RPMI8226 (cell line): ENCODE results near the gene BPIFB2.
A peak's percentile ranks its signal among the peaks of the same experiment; 100 is the strongest.

Experiments
- DNase-seq: peaks from one replicate; pipeline ENCODE4 v3.0.0-alpha.2; 2015

Gene BPIFB2

GRCh38 chr20:33008336-33009213 is 1.1 kb downstream of the BPIFB2 start:
- no peak for DNase-seq

DNA sequence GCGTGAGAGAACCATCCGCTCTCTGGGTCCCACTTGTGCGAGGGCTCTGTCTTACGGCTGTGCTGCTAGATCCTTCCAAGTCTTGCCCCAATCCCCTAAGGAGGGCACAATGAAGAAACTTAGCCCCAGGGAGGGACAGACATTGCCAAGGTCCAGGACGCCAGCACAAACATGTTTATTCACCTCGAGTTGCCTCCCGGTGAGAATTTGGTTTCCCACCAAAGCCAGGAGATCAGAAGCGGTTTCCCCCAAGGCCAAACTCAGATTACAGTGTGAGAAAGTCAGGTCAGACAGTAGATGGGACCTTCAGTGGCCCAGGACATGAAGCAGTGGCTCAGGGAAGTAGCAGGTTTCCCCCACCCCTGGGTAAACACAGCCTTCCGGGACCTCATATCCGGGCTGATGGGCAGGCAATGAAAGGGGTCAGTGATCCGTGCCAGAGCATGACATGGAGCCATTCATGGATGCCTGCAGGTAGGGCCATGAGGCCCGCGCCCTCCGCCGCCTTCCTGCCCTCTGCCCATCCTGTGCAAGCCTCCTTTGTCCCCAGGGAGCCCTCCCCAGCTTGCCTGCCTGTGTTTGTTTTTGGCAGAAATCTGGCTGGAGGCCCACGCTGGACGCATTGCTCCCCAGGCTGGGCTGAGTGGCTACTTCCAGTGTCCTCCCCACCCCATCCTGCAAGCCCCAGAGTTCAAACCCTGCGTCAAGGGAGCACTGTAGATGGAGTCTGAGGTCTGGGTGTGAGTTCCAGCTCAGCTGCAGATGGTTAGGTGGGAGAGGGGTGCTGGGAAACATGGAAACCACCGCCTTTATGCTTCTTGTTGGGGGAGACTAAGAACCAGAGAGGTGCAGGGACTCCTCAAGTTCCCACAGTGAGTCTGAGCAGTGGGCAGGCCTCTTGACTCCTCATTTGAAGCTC is 2.0 kb downstream of the BPIFB2 start:
- DNase-seq: no peak

DNA sequence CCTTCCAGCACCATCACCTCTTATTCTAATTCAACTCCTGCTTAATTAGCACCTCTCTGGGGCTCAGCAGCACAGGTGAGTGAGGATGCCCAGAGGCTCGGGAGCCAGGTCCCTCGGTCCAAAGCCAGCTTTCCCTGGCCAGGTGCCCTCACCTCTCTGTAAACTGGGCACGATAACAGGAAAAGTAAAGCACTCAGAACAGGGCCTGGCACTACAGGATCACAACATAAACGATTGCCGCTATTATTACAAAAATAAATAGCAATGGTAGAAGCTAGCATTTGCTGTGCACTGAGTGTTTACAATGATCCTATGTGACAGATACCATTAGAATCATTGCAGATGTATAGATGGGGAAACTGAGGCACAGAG is 2.6 kb downstream of the BPIFB2 start:
- no peak for DNase-seq

DNA sequence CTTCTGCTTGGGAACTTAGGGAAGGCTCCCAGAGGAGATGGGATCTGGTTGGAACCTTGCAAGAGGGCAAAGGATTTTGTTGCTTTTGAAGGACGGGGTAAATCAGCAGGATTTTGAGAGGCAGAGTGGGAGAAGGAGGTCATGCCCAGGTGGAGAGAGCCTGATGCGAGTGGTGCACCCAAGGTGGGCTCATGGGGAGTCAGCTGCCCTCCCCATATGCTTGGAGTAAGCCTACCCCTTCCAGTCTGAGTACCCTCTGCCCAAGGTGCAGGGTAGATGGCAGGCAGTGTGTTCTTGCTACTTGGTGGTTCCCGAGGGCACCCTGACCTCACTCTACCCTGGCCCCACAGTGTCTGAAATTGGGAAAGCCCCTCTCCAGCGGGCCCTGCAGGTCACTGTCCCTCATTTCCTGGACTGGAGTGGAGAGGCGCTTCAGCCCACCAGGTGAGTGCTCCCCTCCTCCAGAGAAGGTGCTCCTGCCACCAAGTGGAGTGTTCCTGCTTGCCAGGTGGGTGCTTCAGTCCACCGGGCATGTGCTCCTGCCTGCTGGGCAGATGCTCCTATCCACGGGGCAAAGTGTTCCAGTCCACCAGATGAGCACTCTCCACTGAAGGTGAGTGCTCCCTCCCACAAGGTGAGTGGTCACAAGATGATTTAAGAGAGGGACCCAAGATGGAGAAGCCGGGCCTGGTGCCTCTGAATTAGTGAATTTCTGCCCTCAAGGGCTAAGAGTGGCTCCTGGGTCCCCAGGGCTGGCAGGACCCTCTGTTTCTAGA is 3.4 kb downstream of the BPIFB2 start:
- no peak for DNase-seq

GRCh38 chr20:33012327-33013189 is 5.1 kb downstream of the BPIFB2 start:
- DNase-seq: no peak

- DNase-seq: no peak
Observed at GRCh38 chr20:33013701-33014326, 6.3 kb downstream of the BPIFB2 start.

DNA sequence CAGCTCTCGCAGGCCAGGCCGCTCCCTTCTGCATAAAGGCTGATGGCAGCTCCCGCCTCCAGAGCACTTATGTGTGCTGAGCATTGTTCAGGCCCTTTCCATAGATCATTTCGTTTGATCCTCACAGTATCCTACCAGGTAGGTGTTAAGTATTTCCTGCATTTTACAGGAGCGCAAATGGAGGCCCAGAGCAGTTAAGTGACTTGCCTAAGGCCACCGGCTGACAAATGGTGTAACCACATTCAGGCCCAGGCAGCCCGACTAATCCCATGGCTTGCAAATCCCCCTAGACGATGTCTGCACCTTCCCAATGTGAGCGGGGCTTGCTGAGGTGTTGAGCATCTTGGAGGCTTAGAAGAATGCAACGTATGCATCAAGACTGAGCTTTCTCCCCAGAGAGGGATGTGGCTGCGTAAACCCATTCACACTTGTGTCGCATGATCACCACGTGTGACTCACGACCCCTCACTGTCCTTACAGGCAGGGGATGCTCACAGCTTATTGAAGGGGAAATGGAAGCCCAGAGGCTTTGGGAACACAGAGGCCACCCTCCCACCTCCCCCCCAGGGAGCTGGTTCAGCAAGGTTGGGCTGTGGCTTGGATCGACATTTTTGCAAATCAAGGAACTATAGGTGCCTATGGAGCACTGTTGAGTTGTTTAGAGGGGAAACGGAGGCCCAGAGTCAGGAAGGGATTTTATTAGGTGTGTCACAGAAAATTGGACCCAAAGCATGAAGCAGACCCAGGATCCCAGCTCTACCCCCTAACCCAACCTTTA is 7.0 kb downstream of the BPIFB2 start:
- DNase-seq: no peak

DNA sequence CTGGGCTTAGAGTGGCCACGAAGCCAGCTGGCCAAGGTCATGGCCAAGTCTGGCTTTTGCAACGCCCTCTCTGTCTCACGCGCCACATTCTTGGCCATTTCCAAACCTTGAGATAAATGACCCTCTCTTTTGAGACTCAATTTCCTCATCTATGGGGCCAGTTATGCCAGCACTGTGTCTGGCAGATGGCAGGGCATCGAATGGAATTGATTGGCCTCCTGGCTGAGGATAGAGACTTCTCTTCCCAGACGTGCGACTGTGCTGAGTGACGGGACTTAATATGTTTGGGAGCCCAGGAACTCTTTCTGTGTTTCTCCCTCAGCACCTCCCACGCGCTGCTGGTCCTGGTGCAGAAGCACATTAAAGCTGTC is 7.6 kb downstream of the BPIFB2 start:
- DNase-seq: no peak

GRCh38 chr20:33015700-33016580 is 8.4 kb downstream of the BPIFB2 start:
- DNase-seq: no peak

DNA sequence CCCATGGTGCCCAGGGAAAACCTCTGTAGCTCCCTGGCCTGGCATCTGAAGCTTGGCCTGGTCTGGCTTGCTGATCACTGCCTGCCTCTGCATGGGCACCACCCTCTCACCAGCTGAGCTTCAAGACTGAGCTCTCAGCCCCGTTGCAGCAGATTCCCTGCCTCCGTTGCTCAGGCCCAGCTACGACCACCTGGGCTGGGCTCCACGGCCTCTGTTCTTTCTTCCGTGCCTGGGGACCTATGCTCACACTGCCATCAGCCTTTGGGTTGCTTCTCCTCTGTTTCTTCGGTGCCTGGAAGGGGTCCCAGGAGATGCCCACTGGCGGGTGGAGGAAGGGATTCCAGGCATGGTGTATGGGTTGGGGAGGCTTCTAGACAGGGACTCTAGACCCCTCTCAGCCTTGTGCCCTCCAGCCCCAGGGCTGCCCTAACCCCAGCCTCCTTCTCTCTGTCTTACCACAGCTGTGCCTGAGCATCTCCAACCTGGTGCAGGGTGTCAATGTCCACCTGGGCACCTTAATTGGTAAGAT is 9.1 kb downstream of the BPIFB2 start:
- no peak for DNase-seq

GRCh38 chr20:33017542-33017941 is 10.0 kb downstream of the BPIFB2 start:
- no peak for DNase-seq

- no peak for DNase-seq
Observed at GRCh38 chr20:33018169-33018931, 10.8 kb downstream of the BPIFB2 start.

- peak; percentile 18 for DNase-seq
Observed at GRCh38 chr20:33019465-33020277, 12.2 kb downstream of the BPIFB2 start.

- DNase-seq: no peak
Observed at GRCh38 chr20:33020278-33021161, 13.0 kb downstream of the BPIFB2 start.

GRCh38 chr20:33021879-33022278 is 14.4 kb downstream of the BPIFB2 start:
- no peak for DNase-seq

DNA sequence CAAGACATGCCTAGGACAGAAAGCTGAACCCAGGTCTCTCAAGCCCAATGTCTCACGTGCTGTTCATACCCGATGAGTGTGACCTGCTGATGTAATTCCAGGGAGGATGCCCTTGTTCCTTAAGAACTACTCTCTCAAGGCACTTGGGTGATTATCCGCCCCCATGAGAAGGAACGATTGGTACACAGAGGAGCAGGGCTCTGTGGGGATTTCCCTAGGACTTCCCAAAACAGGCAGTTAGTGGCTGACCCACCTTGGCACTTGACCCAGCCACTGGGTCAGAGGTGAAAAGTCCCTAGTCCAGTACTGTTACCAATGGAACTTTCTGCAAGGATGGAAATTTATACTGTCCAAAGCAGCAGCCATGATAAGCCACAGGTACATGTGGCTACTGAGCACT is 14.8 kb downstream of the BPIFB2 start:
- DNase-seq: no peak
